Activated CD4-positive, alpha-beta T cell treated with anti-CD3 and anti-CD28 coated beads for 36 hours (primary cell): ENCODE measurements around the gene OLR1. TPM values are rescaled to one million over a fixed set of nuclear protein-coding genes. Genes with fewer than 3 reads are reported as not detected.

Experiments
- ATAC-seq: fragments of 200-7000 bp; cut with Tn5 transposase; one replicate; pipeline ENCODE4 v1.10.0; 2021; ENCODE audit warnings: mild to moderate bottlenecking, moderate library complexity
- CTCF ChIA-PET: fragments of 350-600 bp; sonication (Branson Sonifier 250); formaldehyde crosslinking; loops from one replicate; lab custom pipeline; 2021; ENCODE audit warnings: antibody characterized with exemption; lab: Charles Lee
- POLR2A ChIA-PET: fragments of 350-600 bp; sonication (Branson Sonifier 250); formaldehyde crosslinking; loops from one replicate; lab custom pipeline; 2021; ENCODE audit warnings: antibody characterized with exemption, inconsistent platforms; lab: Charles Lee
- DNase-seq: peaks from one replicate; pipeline ENCODE4 v3.0.0-alpha.2; 2020
- H3K27ac Mint-ChIP-seq: one replicate; pipeline ENCODE4 v1.8.0; 2021; ENCODE audit warnings: mixed read lengths
- H3K27me3 Mint-ChIP-seq: one replicate; pipeline ENCODE4 v1.8.0; 2021; ENCODE audit warnings: mixed read lengths
- H3K36me3 Mint-ChIP-seq: one replicate; pipeline ENCODE4 v1.8.0; 2021; ENCODE audit warnings: low read depth, mixed read lengths
- H3K4me1 Mint-ChIP-seq: one replicate; pipeline ENCODE4 v1.8.0; 2021; ENCODE audit warnings: mixed read lengths
- H3K4me3 Mint-ChIP-seq: one replicate; pipeline ENCODE4 v1.8.0; 2021; ENCODE audit warnings: mild to moderate bottlenecking, moderate library complexity, mixed read lengths
- H3K9me3 Mint-ChIP-seq: one replicate; pipeline ENCODE4 v1.8.0; 2021; ENCODE audit warnings: low read depth, mixed read lengths
- intact Hi-C, 2 experiments: fragments of 100-400 bp; cut with DNase I in 1 of 2; cut with micrococcal nuclease in 1 of 2; formaldehyde crosslinking; loops; one replicate each; pipeline versions ENCODE4 v1.14.2 to v1.15.1; 2022 to 2024; cut with DNase I, micrococcal nuclease
- total RNA-seq, 2 experiments: library from RNA; stranded (reverse); gene quantifications; one replicate each; pipeline ENCODE4 v1.2.3, GENCODE V29; 2021

OLR1 gene
- total RNA-seq, 2 experiments from 2014 or later, result not detected

DNA sequence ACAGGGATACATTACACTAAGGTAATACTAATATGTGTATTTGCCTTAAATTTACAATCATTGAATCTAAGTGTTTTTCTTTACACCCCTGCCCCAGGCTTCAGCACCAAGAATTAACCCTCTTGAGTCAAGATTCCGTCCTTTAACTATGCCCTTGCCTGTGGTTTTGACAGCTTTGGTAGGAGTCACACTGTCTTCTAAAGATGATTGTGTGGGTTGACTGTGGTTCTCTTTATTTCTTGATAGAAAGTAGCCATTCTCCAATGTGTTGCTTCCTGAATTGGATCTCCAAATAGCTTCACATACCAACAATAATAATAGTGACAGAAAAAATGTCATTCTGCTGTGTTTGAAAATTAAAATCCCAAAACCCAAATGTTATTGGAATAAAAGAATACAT is 45.5 kb downstream of the OLR1 start:
- ChIA-PET POLR2A (no interaction called here), CTCF (interaction anchor here (0.6 to 1.0 kb wide), 2 partner anchors 12 to 100 kb away, joined by 3 read pairs; no protein-coding TSS in a partner anchor)
- peaks cover 8% of the 10 kb centered on the region for H3K4me1 Mint-ChIP-seq
- no peaks in the 10 kb centered on the region for H3K36me3 Mint-ChIP-seq
- no peaks in the 10 kb centered on the region for H3K9me3 Mint-ChIP-seq
- H3K27me3 Mint-ChIP-seq, result peaks cover 8% of the 10 kb centered on the region
- no peak overlapping the region for H3K27ac Mint-ChIP-seq
- H3K4me3 Mint-ChIP-seq, result no peak overlapping the region
- intact Hi-C loops, result no loop called here
- ATAC-seq (no peak), DNase-seq (no peak)

DNA sequence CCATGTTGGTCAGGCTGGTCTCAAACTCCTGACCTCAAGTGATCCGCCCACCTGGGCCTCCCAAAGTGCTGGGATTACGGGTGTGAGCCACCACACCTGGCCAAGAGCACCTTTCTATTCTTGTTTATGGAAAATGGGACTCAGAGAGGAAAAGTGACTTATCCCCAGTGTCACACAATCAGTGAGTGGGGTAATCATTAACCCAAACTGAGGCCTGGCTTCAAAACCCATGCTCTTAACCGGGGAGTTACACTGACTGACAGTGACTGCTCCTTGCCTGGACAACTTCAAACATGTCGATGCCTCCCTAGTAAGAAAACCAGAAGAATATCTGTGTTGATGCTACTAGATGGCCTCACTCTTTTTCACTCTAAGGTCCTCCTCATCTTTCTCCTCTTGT is 49.2 kb downstream of the OLR1 start:
- Mint-ChIP-seq H3K9me3 (no peaks in the 10 kb centered on the region), H3K27me3 (peaks cover 3% of the 10 kb centered on the region), H3K4me3 (no peak overlapping the region), H3K36me3 (no peaks in the 10 kb centered on the region), H3K4me1 (no peaks in the 10 kb centered on the region), H3K27ac (no peak overlapping the region)
- intact Hi-C loops, result no loop called here
- CTCF ChIA-PET, result no interaction called here
- DNase-seq, result no peak
- ATAC-seq, result no peak
- POLR2A ChIA-PET, result no interaction called here

DNA sequence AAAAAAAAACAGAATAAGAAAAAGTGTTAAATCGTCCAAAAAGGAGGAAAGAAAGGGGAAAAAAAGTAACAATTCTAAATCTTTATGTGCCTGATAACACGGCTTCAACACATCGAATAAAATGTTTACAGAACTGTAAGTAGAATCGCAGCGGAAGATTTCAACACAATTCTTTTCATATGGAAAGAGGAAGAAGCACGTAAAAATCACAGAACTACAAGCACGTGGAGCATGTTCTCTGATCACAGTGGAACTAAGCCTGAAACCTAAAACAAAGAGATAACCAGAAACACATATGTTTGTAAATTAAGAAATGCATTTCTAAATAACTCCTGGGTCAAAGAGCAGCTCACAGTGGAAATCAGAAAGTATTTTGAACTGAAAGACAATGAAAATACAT is 50.7 kb downstream of the OLR1 start:
- no peaks in the 10 kb centered on the region for H3K27me3 Mint-ChIP-seq
- CTCF ChIA-PET, result no interaction called here
- H3K36me3 Mint-ChIP-seq, result no peaks in the 10 kb centered on the region
- no peaks in the 10 kb centered on the region for H3K4me1 Mint-ChIP-seq
- intact Hi-C loops, result no loop called here
- POLR2A ChIA-PET, result no interaction called here
- H3K9me3 Mint-ChIP-seq, result no peaks in the 10 kb centered on the region
- no peak overlapping the region for H3K27ac Mint-ChIP-seq
- H3K4me3 Mint-ChIP-seq, result no peak overlapping the region
- ATAC-seq (no peak), DNase-seq (no peak)

DNA sequence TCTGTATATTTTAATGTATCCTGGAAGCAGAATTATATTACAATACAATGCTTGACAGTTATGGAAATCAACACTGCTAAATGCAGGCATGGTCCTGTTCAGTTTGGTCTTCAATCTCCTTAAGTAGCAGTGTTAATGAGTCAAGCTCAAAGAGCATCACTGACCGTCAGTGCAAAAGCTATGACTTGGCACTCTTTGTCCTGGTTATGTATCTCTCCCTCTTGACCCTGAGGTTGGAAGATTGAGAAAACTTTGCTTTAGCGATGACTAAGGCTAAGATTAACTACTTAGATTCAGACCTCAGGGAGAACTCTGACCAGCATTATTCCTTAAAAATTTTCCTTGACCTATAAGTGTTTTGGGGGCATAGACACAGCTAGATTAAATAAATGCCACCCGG is 52.9 kb downstream of the OLR1 start:
- ChIA-PET CTCF (no interaction called here), POLR2A (interaction anchor here (0.6 kb wide), 1 partner anchor 75 kb away, joined by 10 read pairs; no protein-coding TSS in a partner anchor)
- no peaks in the 10 kb centered on the region for H3K4me1 Mint-ChIP-seq
- no peaks in the 10 kb centered on the region for H3K36me3 Mint-ChIP-seq
- ATAC-seq (no peak), DNase-seq (no peak)
- intact Hi-C loops, result no loop called here
- no peak overlapping the region for H3K27ac Mint-ChIP-seq
- no peaks in the 10 kb centered on the region for H3K9me3 Mint-ChIP-seq
- no peak overlapping the region for H3K4me3 Mint-ChIP-seq
- H3K27me3 Mint-ChIP-seq, result no peaks in the 10 kb centered on the region

DNA sequence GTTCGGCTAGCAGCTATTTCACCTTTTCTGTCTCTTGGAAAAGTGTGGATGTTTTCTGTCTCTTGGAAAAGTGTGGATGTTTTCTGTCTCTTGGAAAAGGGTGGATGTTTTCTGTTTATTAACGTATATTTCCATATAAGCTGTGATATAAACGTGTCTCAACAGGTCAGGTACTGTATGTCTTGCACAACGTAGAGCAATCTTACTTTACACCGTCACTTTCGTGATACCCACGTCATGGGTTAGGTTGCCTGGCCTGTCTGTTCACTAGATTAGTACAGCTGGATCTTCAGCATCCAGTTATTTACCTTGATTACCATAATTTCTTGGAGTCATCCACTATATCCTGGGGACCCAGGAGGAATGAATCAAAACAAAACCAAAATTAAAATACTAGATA is 56.0 kb downstream of the OLR1 start:
- intact Hi-C loops, result no loop called here
- Mint-ChIP-seq H3K9me3 (no peaks in the 10 kb centered on the region), H3K27ac (no peak overlapping the region), H3K27me3 (no peaks in the 10 kb centered on the region), H3K36me3 (no peaks in the 10 kb centered on the region), H3K4me1 (no peaks in the 10 kb centered on the region), H3K4me3 (no peak overlapping the region)
- ATAC-seq (no peak), DNase-seq (no peak)
- ChIA-PET CTCF (no interaction called here), POLR2A (no interaction called here)

DNA sequence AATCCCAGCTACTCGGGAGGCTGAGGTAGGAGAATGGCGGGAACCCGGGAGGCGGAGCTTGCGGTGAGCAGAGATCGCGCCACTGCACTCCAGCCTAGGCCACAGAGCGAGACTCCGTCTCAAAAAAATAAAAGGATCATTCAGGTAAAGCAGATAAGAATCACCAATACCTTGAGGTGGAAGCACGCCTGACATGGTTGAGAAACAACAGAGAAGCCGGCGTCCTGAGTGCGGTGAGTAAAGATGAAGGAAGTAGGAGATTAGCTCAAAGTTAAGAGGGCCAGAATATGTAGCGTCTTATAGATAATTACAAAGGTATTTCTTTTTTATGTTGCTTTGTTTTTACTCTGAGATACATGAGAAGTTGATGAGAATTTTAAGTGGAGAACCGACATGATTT is 56.6 kb downstream of the OLR1 start:
- ChIA-PET POLR2A (no interaction called here), CTCF (no interaction called here)
- no peak overlapping the region for H3K4me3 Mint-ChIP-seq
- H3K27me3 Mint-ChIP-seq, result no peaks in the 10 kb centered on the region
- no peak for ATAC-seq
- no peaks in the 10 kb centered on the region for H3K36me3 Mint-ChIP-seq
- no peaks in the 10 kb centered on the region for H3K9me3 Mint-ChIP-seq
- intact Hi-C loops, result no loop called here
- no peaks in the 10 kb centered on the region for H3K4me1 Mint-ChIP-seq
- no peak overlapping the region for H3K27ac Mint-ChIP-seq
- no peak for DNase-seq

DNA sequence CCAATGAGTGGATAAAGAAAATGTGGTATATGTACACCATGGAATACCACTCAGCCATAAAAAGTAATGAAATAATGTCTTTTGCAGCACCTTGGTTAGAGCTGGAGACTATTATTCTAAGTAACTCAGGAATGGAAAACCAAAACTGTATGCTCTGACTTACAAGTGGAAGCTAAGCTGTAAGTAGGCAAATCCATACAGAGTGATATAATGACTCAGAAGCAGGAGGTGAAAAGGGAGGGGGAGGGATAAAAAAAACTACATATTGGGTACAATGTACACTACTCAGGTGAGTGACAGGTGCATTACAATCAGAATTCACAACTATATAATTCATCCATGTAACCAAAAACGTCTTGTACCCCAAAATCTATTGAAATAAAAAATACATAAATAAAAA is 58.0 kb downstream of the OLR1 start:
- H3K27ac Mint-ChIP-seq, result no peak overlapping the region
- H3K36me3 Mint-ChIP-seq, result no peaks in the 10 kb centered on the region
- H3K4me1 Mint-ChIP-seq, result no peaks in the 10 kb centered on the region
- ChIA-PET POLR2A (no interaction called here), CTCF (no interaction called here)
- no peaks in the 10 kb centered on the region for H3K27me3 Mint-ChIP-seq
- DNase-seq (no peak), ATAC-seq (no peak)
- H3K4me3 Mint-ChIP-seq, result no peak overlapping the region
- intact Hi-C loops, result no loop called here
- no peaks in the 10 kb centered on the region for H3K9me3 Mint-ChIP-seq

DNA sequence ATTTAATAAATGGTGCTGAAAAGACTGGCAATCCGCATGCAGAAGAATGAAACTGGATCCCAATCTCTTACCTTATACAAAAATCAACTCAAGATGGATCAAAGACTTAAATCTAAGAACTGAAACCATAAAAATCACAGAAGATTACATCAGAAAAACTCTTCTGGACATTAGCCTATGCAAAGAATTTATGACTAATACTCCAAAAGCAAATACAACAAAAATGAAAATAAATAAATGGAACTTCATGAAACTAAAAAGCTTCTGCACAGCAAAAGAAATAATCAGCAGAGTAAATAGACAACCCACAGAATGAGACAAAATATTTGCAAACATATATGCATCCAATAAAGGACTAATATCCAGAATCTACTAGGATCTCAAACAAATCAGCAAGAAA is 58.9 kb downstream of the OLR1 start:
- Mint-ChIP-seq H3K36me3 (no peaks in the 10 kb centered on the region), H3K4me3 (no peak overlapping the region), H3K27ac (no peak overlapping the region), H3K9me3 (no peaks in the 10 kb centered on the region), H3K27me3 (no peaks in the 10 kb centered on the region), H3K4me1 (no peaks in the 10 kb centered on the region)
- intact Hi-C loops, result no loop called here
- ATAC-seq, result no peak
- DNase-seq, result no peak
- ChIA-PET CTCF (interaction anchor here (0.7 kb wide), 1 partner anchor 299 kb away, joined by 3 read pairs; no protein-coding TSS in a partner anchor), POLR2A (no interaction called here)

DNA sequence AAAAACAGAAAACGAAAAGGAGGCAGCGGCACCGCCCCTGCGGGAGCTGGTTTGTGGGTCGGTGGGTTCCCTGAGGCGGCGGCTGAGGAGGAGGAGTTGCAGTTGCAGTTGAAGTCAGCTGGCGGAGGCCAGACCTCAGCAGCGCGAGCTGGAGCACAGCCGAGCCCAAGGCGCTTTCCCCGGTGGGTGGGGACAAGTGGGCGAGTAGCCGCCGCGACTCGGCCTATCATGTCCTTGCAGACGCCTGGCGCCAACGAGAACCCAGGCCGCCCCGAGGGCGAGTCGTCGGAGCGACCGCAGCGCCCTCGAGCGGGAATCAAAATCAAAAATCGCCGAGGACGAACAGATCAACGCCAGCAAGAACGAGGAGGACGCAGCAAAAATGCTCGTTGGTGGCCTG is 60.5 kb downstream of the OLR1 start:
- H3K27ac Mint-ChIP-seq, result no peak overlapping the region
- H3K4me1 Mint-ChIP-seq, result no peaks in the 10 kb centered on the region
- H3K36me3 Mint-ChIP-seq, result no peaks in the 10 kb centered on the region
- ChIA-PET POLR2A (no interaction called here), CTCF (no interaction called here)
- ATAC-seq (no peak), DNase-seq (no peak)
- peaks cover 3% of the 10 kb centered on the region for H3K9me3 Mint-ChIP-seq
- H3K4me3 Mint-ChIP-seq, result no peak overlapping the region
- intact Hi-C loops, result no loop called here
- peaks cover 2% of the 10 kb centered on the region for H3K27me3 Mint-ChIP-seq

DNA sequence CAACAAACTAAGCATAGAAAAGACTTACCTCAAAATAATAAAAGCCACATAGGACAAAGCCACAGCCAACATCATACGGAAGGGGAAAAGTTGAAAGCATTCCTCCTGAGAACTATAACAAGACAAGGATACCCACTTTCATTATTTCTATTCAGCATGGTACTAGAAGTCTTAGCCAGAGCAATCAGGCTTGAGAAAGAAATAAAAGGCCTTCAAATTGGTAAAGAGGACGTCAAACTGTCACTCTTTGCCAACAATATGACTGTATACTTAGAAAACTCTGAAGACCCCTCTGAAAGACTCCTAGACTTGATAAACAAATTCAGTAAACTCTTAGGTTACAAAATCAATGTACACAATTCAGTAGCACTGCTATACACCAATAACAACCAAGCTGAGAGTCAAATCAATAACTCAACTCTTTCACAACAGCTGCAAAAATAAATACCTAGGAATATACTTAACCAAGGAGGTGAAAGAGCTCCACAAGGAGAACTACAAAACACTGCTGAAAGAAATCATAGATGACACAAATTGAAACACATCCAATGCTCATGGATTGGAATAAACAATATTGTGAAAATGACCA is 61.6 kb downstream of the OLR1 start:
- Mint-ChIP-seq H3K4me1 (no peaks in the 10 kb centered on the region), H3K27ac (no peak overlapping the region), H3K9me3 (peaks cover 3% of the 10 kb centered on the region), H3K36me3 (no peaks in the 10 kb centered on the region), H3K27me3 (peaks cover 7% of the 10 kb centered on the region), H3K4me3 (no peak overlapping the region)
- ChIA-PET POLR2A (no interaction called here), CTCF (no interaction called here)
- no peak for ATAC-seq
- DNase-seq, result no peak
- intact Hi-C loops, result no loop called here

Other genes with a start within 250 kb of the OLR1 start
- not detected for gene CLEC2A, start 239.8 kb downstream of the OLR1 start, total RNA-seq
- gene CLEC12A, start 200.7 kb downstream of the OLR1 start, total RNA-seq, result not detected
- gene CLEC1B, start 173.0 kb downstream of the OLR1 start, total RNA-seq, result not detected
- not detected for gene CLEC12B, start 161.5 kb downstream of the OLR1 start, total RNA-seq
- not detected for gene CLEC9A, start 141.4 kb downstream of the OLR1 start, total RNA-seq
- gene CLEC1A, start 73.1 kb downstream of the OLR1 start, total RNA-seq, result not detected
- gene CLEC7A, start 41.9 kb downstream of the OLR1 start, total RNA-seq, result not detected
- gene TMEM52B, start 6.9 kb upstream of the OLR1 start, total RNA-seq, result not detected
- gene GABARAPL1, start 40.7 kb upstream of the OLR1 start, total RNA-seq, result 1 to 10 TPM; 2.3 to 2.9 TPM
- under 1 TPM; 0.05 to 0.28 TPM for gene KLRD1, start 135.7 kb upstream of the OLR1 start, total RNA-seq
- gene KLRK1, start 217.9 kb upstream of the OLR1 start, total RNA-seq, result not detected
- gene KLRC4, start 237.6 kb upstream of the OLR1 start, total RNA-seq, result not detected
- gene KLRC3, start 248.5 kb upstream of the OLR1 start, total RNA-seq, result not detected